ENCODE measurements around the gene FAM107B. TPM values are rescaled to one million over a fixed set of nuclear protein-coding genes. Genes with fewer than 3 reads are reported as not detected.
A peak's percentile ranks its signal among the peaks of the same experiment; 100 is the strongest.

The FAM107B gene
- total and polyA plus RNA-seq, 10 of the 15 experiments (the other 5 are each of a cell fraction or from before 2014, with no cell fraction given): 22.9 to 162 (median 86.6) TPM

GRCh38 chr10:14588084-14588937 lies 186.4 kb downstream of the FAM107B start (continued):
- TF ChIP-seq ZNF274 (IDR thresholded peaks at IDR 0.05; ENCODE audit: insufficient read depth, insufficient read length) (no peak), ATF2 (IDR thresholded peaks at IDR 0.05; ENCODE audit: low read length) (peak; percentile 78), MYC (IDR thresholded peaks at IDR 0.05; ENCODE audit: insufficient read depth, insufficient read length, insufficient replicate concordance, low read length, severe bottlenecking) (no peak), RFX5 (IDR thresholded peaks at IDR 0.05; ENCODE audit: low read depth, low read length) (no peak), HDAC6 (IDR thresholded peaks at IDR 0.05; ENCODE audit: unreplicated experiment) (no peak), NR2C1 (IDR thresholded peaks at IDR 0.05) (no peak), GATAD2B (conservative IDR thresholded peaks at IDR 0.05; ENCODE audit: low read depth) (0 out of 2 replicates have a peak, but pooled peaks have one; percentile 34), BMI1 (IDR thresholded peaks at IDR 0.05; ENCODE audit: borderline replicate concordance) (no peak; the same call in 1 of the 2 replicates), MLLT1 (IDR thresholded peaks at IDR 0.05) (no peak), RBBP5 (conservative IDR thresholded peaks at IDR 0.05) (no peak), HDAC2 (IDR thresholded peaks at IDR 0.05) (no peak), ESRRA (IDR thresholded peaks at IDR 0.05; ENCODE audit: low read length) (no peak), CEBPB (IDR thresholded peaks at IDR 0.05; ENCODE audit: borderline replicate concordance in 1 of 2, low read depth in 2 of 2, low read length in 2 of 2) (no peak), USF1 (IDR thresholded peaks at IDR 0.05; ENCODE audit: borderline replicate concordance, extremely low read length, insufficient read depth, low read depth, low read length) (no peak), MEF2A (IDR thresholded peaks at IDR 0.05; ENCODE audit: insufficient read depth, low read depth, low read length) (peak; percentile 96), BCL11A (IDR thresholded peaks at IDR 0.05; ENCODE audit: low read depth, low read length) (peak; percentile 55; the same call in 1 of the 2 replicates), BCLAF1 (IDR thresholded peaks at IDR 0.05) (no peak), ASH2L (IDR thresholded peaks at IDR 0.05; ENCODE audit: borderline replicate concordance, low read depth) (no peak)
- TF ChIP-seq, protein P1, sequence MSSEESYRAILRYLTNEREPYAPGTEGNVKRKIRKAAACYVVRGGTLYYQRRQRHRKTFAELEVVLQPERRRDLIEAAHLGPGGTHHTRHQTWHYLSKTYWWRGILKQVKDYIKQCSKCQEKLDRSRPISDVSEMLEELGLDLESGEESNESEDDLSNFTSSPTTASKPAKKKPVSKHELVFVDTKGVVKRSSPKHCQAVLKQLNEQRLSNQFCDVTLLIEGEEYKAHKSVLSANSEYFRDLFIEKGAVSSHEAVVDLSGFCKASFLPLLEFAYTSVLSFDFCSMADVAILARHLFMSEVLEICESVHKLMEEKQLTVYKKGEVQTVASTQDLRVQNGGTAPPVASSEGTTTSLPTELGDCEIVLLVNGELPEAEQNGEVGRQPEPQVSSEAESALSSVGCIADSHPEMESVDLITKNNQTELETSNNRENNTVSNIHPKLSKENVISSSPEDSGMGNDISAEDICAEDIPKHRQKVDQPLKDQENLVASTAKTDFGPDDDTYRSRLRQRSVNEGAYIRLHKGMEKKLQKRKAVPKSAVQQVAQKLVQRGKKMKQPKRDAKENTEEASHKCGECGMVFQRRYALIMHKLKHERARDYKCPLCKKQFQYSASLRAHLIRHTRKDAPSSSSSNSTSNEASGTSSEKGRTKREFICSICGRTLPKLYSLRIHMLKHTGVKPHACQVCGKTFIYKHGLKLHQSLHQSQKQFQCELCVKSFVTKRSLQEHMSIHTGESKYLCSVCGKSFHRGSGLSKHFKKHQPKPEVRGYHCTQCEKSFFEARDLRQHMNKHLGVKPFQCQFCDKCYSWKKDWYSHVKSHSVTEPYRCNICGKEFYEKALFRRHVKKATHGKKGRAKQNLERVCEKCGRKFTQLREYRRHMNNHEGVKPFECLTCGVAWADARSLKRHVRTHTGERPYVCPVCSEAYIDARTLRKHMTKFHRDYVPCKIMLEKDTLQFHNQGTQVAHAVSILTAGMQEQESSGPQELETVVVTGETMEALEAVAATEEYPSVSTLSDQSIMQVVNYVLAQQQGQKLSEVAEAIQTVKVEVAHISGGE (CRISPR knock-in tag; IDR thresholded peaks at IDR 0.05): no peak

Measured in GM12878 (cell line).